GM12878 (cell line): ENCODE results near the gene EFNA4. TPM values are rescaled to one million over a fixed set of nuclear protein-coding genes. Genes with fewer than 3 reads are reported as not detected.
A peak's percentile ranks its signal among the peaks of the same experiment; 100 is the strongest.

Experiments used
- TCF12 ChIP-seq: IDR thresholded peaks from 2 replicates; pipeline ENCODE4 v1.6.1; 2011; ENCODE audit warnings: low read depth, mild to moderate bottlenecking, low read length
- polyA plus RNA-seq, 11 experiments: library from polyadenylated mRNA; depleted of rRNA in 4 of 11; unstranded in 6 of 11; stranded (reverse) in 5 of 11; fragments of >200 nt; fragmentation: Nextera tagmentation in 4 of 11; fragmentation: Illumina TruSeq in 1 of 11; extraction: Ambion mirVana in 4 of 11; extraction: Trizol in 1 of 11; gene quantifications; 1 replicate in 1 of 11; 2 replicates in 10 of 11; pipeline versions ENCODE4 v1.2.1 to v1.2.3, GENCODE V29; 2011 to 2016; ENCODE audit warnings: inconsistent platforms in 2 of 11, missing spikeins in 2 of 11, low read depth in 1 of 11
- total RNA-seq, 4 experiments: library from RNA; depleted of rRNA in 3 of 4; stranded (reverse); fragments of >200 nt in 3 of 4; fragmentation: Illumina TruSeq in 1 of 4; extraction: Trizol in 1 of 4; gene quantifications; 2 replicates each; pipeline versions ENCODE4 v1.2.1 to v1.2.3, GENCODE V29; 2013 to 2021
- TF ChIP-seq, protein P1 (sequence below): fragments of 450-650 bp; formaldehyde crosslinking; IDR thresholded peaks from 2 replicates; pipeline ENCODE4 v1.4.0; 2020; ENCODE audit warnings: mild to moderate bottlenecking, moderate library complexity
- TF ChIP-seq, protein P2 (sequence below): IDR thresholded peaks from 2 replicates; pipeline ENCODE4 v1.6.1; 2012; ENCODE audit warnings: mild to moderate bottlenecking, low read depth, low read length

The EFNA4 gene
- total and polyA plus RNA-seq, 10 of the 15 experiments (the other 5 are each of a cell fraction or from before 2014, with no cell fraction given) = 0.52 to 14.1 (median 4.8) TPM

- TF ChIP-seq, protein P1, sequence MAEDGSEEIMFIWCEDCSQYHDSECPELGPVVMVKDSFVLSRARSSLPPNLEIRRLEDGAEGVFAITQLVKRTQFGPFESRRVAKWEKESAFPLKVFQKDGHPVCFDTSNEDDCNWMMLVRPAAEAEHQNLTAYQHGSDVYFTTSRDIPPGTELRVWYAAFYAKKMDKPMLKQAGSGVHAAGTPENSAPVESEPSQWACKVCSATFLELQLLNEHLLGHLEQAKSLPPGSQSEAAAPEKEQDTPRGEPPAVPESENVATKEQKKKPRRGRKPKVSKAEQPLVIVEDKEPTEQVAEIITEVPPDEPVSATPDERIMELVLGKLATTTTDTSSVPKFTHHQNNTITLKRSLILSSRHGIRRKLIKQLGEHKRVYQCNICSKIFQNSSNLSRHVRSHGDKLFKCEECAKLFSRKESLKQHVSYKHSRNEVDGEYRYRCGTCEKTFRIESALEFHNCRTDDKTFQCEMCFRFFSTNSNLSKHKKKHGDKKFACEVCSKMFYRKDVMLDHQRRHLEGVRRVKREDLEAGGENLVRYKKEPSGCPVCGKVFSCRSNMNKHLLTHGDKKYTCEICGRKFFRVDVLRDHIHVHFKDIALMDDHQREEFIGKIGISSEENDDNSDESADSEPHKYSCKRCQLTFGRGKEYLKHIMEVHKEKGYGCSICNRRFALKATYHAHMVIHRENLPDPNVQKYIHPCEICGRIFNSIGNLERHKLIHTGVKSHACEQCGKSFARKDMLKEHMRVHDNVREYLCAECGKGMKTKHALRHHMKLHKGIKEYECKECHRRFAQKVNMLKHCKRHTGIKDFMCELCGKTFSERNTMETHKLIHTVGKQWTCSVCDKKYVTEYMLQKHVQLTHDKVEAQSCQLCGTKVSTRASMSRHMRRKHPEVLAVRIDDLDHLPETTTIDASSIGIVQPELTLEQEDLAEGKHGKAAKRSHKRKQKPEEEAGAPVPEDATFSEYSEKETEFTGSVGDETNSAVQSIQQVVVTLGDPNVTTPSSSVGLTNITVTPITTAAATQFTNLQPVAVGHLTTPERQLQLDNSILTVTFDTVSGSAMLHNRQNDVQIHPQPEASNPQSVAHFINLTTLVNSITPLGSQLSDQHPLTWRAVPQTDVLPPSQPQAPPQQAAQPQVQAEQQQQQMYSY (CRISPR knock-in tag) = no peak
- TF ChIP-seq, protein P2, sequence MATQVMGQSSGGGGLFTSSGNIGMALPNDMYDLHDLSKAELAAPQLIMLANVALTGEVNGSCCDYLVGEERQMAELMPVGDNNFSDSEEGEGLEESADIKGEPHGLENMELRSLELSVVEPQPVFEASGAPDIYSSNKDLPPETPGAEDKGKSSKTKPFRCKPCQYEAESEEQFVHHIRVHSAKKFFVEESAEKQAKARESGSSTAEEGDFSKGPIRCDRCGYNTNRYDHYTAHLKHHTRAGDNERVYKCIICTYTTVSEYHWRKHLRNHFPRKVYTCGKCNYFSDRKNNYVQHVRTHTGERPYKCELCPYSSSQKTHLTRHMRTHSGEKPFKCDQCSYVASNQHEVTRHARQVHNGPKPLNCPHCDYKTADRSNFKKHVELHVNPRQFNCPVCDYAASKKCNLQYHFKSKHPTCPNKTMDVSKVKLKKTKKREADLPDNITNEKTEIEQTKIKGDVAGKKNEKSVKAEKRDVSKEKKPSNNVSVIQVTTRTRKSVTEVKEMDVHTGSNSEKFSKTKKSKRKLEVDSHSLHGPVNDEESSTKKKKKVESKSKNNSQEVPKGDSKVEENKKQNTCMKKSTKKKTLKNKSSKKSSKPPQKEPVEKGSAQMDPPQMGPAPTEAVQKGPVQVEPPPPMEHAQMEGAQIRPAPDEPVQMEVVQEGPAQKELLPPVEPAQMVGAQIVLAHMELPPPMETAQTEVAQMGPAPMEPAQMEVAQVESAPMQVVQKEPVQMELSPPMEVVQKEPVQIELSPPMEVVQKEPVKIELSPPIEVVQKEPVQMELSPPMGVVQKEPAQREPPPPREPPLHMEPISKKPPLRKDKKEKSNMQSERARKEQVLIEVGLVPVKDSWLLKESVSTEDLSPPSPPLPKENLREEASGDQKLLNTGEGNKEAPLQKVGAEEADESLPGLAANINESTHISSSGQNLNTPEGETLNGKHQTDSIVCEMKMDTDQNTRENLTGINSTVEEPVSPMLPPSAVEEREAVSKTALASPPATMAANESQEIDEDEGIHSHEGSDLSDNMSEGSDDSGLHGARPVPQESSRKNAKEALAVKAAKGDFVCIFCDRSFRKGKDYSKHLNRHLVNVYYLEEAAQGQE = no peak
- 0 out of 2 replicates have a peak, but pooled peaks have one; percentile 26 for TF ChIP-seq TCF12
Measured at GRCh38 chr1:155044812-155045657, 18.5 kb upstream of the EFNA4 start (continued).
